Neural cell (in vitro differentiated cells): ENCODE measurements around the gene LHFPL2. TPM values are rescaled to one million over a fixed set of nuclear protein-coding genes. Genes with fewer than 3 reads are reported as not detected.

ENCODE experiments used
- H2AFZ ChIP-seq: fragments of 200-600, 300-800 bp; sonication (generic), shearing (Covaris generic); 2 replicates; pipeline ENCODE4 v1.6.0; 2014; ENCODE audit warnings: low read depth, mild to moderate bottlenecking, antibody characterized with exemption, low read length, moderate library complexity
- H3F3A ChIP-seq: fragments of 200-600 bp; shearing (Covaris generic); 2 replicates; pipeline ENCODE4 v1.6.1; 2016; ENCODE audit warnings: mild to moderate bottlenecking, moderate library complexity, mixed read lengths, antibody characterized with exemption, low read length; ENCODE audit not compliant: insufficient read depth, poor library complexity, severe bottlenecking
- H3K27ac ChIP-seq: fragments of 200-600, 300-800 bp; sonication (generic), shearing (Covaris generic); 2 replicates; pipeline ENCODE4 v1.5.1; 2014; ENCODE audit warnings: mild to moderate bottlenecking, low read length, moderate library complexity
- H3K27me3 ChIP-seq: fragments of 300-800, 200-600 bp; sonication (generic), shearing (Covaris generic); 2 replicates; pipeline ENCODE4 v1.6.0; 2014; ENCODE audit warnings: mild to moderate bottlenecking, low read depth, low read length, moderate library complexity; ENCODE audit not compliant: insufficient read depth
- H3K36me3 ChIP-seq: fragments of 300-800, 200-600 bp; sonication (generic), shearing (Covaris generic); 2 replicates; pipeline ENCODE4 v1.5.1; 2014; ENCODE audit warnings: mild to moderate bottlenecking, antibody characterized with exemption, low read length, moderate library complexity; ENCODE audit not compliant: insufficient read depth
- H3K4me2 ChIP-seq: fragments of 300-800, 200-600 bp; sonication (generic), shearing (Covaris generic); 2 replicates; pipeline ENCODE4 v1.6.0; 2014; ENCODE audit warnings: mild to moderate bottlenecking, low read length
- H3K4me3 ChIP-seq: fragments of 300-800, 200-600 bp; sonication (generic), shearing (Covaris generic); 2 replicates; pipeline ENCODE4 v1.5.1; 2014; ENCODE audit warnings: mild to moderate bottlenecking, low read length, moderate library complexity
- H3K79me2 ChIP-seq: fragments of 200-600 bp; shearing (Covaris generic); replicated peaks from 2 replicates; pipeline ENCODE4 v1.6.0; 2014; ENCODE audit warnings: mild to moderate bottlenecking, low read length, moderate library complexity; ENCODE audit not compliant: insufficient read depth
- H3K9ac ChIP-seq: fragments of 300-800, 200-600 bp; sonication (generic), shearing (Covaris generic); 2 replicates; pipeline ENCODE4 v1.6.1; 2016; ENCODE audit warnings: mild to moderate bottlenecking, low read length, mixed read lengths
- H3K9me2 ChIP-seq: fragments of 200-600 bp; shearing (Covaris generic); 2 replicates; pipeline ENCODE4 v1.6.1; 2016; ENCODE audit warnings: mild to moderate bottlenecking, low read length, mixed read lengths; ENCODE audit not compliant: insufficient read depth
- H3K9me3 ChIP-seq: fragments of 200-600, 300-800 bp; sonication (generic), shearing (Covaris generic); 2 replicates; pipeline ENCODE4 v1.6.1; 2016; ENCODE audit warnings: mild to moderate bottlenecking, mixed run types, low read length, moderate library complexity, mixed read lengths
- H4K20me1 ChIP-seq: fragments of 200-600 bp; shearing (Covaris generic); 2 replicates; pipeline ENCODE4 v1.6.1; 2016; ENCODE audit warnings: mild to moderate bottlenecking, mixed run types; ENCODE audit not compliant: insufficient read depth
- EP300 ChIP-seq: fragments of 450-650 bp; conservative IDR thresholded peaks from 2 replicates; pipeline ENCODE4 v1.6.1; 2014; ENCODE audit warnings: antibody characterized with exemption, mild to moderate bottlenecking, moderate library complexity; ENCODE audit not compliant: poor library complexity, severe bottlenecking
- EZH2 ChIP-seq: fragments of 200-600, 300-800 bp; shearing (Covaris generic), sonication (generic); IDR thresholded peaks from 2 replicates; pipeline ENCODE4 v1.6.1; 2014; ENCODE audit warnings: antibody characterized with exemption, low read length, borderline replicate concordance, mild to moderate bottlenecking; ENCODE audit not compliant: insufficient read depth, poor library complexity, severe bottlenecking
- MXI1 ChIP-seq: fragments of 450-650 bp; conservative IDR thresholded peaks from 2 replicates; pipeline ENCODE4 v1.6.1; 2014; ENCODE audit warnings: antibody characterized with exemption, mild to moderate bottlenecking; ENCODE audit not compliant: poor library complexity, severe bottlenecking
- POLR2AphosphoS5 ChIP-seq: IDR thresholded peaks from 2 replicates; pipeline ENCODE4 v1.6.1; 2012
- RAD21 ChIP-seq: fragments of 450-650 bp; conservative IDR thresholded peaks from 2 replicates; pipeline ENCODE4 v1.6.1; 2014; ENCODE audit warnings: antibody characterized with exemption, mild to moderate bottlenecking, moderate library complexity
- SMC3 ChIP-seq: fragments of 450-650 bp; conservative IDR thresholded peaks from 2 replicates; pipeline ENCODE4 v1.6.1; 2014; ENCODE audit warnings: antibody characterized with exemption, mild to moderate bottlenecking, moderate library complexity; ENCODE audit not compliant: poor library complexity
- TAF1 ChIP-seq: IDR thresholded peaks from 2 replicates; pipeline ENCODE4 v1.6.1; 2012; ENCODE audit warnings: low read depth
- polyA plus RNA-seq: library from polyadenylated mRNA; depleted of rRNA; stranded (reverse); fragments of >200 nt; gene quantifications from 2 replicates; pipeline ENCODE4 v1.2.3, GENCODE V29; 2014
- TF ChIP-seq, protein P1 (sequence below): IDR thresholded peaks from 2 replicates; pipeline ENCODE4 v1.6.1; 2012; ENCODE audit warnings: borderline replicate concordance
- TF ChIP-seq, protein P2 (sequence below): fragments of 450-650 bp; IDR thresholded peaks from 2 replicates; pipeline ENCODE4 v1.5.1; 2014; ENCODE audit warnings: antibody characterized with exemption, mild to moderate bottlenecking, moderate library complexity; ENCODE audit not compliant: poor library complexity, severe bottlenecking

LHFPL2 gene
- polyA plus RNA-seq, 1 donor from 2014 or later, result 1.6 TPM

DNA sequence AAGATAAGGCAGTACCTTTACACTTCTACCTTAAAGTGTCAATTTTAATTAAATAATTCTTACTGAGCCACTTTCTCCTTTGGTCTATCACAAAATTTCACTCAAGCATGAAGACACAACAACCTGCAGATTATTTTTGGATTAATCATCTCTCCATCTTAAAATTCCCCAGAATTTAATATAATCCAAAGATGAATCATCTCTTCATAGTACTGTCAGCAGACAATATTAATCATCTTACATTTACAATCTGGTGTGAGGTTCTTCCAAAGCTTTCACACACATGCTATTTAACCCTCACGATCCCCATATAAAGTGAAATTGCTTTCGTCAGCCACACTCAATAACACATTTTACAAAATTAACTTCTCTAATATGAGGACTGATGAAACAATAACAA lies 43.0 kb downstream of the LHFPL2 start:
- H3K27ac ChIP-seq, result no peak overlapping the region
- H3K4me2 ChIP-seq, result no peak overlapping the region
- H3K27me3 ChIP-seq, result no peaks in the 10 kb centered on the region
- no peak overlapping the region for H3K9ac ChIP-seq
- H3K9me3 ChIP-seq, result no peaks in the 10 kb centered on the region
- H3K79me2 ChIP-seq, result no peaks in the 10 kb centered on the region
- no peaks in the 10 kb centered on the region for H4K20me1 ChIP-seq
- H3K36me3 ChIP-seq, result no peaks in the 10 kb centered on the region
- H3K9me2 ChIP-seq, result no peaks in the 10 kb centered on the region
- H3K4me3 ChIP-seq, result no peak overlapping the region
- no peaks in the 10 kb centered on the region for H3F3A ChIP-seq
- no peak overlapping the region for H2AFZ ChIP-seq
- TF ChIP-seq TAF1 (no peak), EZH2 (no peak), POLR2AphosphoS5 (no peak), RAD21 (no peak), MXI1 (no peak), EP300 (no peak), SMC3 (no peak)
- TF ChIP-seq, protein P1, sequence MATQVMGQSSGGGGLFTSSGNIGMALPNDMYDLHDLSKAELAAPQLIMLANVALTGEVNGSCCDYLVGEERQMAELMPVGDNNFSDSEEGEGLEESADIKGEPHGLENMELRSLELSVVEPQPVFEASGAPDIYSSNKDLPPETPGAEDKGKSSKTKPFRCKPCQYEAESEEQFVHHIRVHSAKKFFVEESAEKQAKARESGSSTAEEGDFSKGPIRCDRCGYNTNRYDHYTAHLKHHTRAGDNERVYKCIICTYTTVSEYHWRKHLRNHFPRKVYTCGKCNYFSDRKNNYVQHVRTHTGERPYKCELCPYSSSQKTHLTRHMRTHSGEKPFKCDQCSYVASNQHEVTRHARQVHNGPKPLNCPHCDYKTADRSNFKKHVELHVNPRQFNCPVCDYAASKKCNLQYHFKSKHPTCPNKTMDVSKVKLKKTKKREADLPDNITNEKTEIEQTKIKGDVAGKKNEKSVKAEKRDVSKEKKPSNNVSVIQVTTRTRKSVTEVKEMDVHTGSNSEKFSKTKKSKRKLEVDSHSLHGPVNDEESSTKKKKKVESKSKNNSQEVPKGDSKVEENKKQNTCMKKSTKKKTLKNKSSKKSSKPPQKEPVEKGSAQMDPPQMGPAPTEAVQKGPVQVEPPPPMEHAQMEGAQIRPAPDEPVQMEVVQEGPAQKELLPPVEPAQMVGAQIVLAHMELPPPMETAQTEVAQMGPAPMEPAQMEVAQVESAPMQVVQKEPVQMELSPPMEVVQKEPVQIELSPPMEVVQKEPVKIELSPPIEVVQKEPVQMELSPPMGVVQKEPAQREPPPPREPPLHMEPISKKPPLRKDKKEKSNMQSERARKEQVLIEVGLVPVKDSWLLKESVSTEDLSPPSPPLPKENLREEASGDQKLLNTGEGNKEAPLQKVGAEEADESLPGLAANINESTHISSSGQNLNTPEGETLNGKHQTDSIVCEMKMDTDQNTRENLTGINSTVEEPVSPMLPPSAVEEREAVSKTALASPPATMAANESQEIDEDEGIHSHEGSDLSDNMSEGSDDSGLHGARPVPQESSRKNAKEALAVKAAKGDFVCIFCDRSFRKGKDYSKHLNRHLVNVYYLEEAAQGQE, result no peak
- TF ChIP-seq, protein P2, sequence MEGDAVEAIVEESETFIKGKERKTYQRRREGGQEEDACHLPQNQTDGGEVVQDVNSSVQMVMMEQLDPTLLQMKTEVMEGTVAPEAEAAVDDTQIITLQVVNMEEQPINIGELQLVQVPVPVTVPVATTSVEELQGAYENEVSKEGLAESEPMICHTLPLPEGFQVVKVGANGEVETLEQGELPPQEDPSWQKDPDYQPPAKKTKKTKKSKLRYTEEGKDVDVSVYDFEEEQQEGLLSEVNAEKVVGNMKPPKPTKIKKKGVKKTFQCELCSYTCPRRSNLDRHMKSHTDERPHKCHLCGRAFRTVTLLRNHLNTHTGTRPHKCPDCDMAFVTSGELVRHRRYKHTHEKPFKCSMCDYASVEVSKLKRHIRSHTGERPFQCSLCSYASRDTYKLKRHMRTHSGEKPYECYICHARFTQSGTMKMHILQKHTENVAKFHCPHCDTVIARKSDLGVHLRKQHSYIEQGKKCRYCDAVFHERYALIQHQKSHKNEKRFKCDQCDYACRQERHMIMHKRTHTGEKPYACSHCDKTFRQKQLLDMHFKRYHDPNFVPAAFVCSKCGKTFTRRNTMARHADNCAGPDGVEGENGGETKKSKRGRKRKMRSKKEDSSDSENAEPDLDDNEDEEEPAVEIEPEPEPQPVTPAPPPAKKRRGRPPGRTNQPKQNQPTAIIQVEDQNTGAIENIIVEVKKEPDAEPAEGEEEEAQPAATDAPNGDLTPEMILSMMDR, result no peak

DNA sequence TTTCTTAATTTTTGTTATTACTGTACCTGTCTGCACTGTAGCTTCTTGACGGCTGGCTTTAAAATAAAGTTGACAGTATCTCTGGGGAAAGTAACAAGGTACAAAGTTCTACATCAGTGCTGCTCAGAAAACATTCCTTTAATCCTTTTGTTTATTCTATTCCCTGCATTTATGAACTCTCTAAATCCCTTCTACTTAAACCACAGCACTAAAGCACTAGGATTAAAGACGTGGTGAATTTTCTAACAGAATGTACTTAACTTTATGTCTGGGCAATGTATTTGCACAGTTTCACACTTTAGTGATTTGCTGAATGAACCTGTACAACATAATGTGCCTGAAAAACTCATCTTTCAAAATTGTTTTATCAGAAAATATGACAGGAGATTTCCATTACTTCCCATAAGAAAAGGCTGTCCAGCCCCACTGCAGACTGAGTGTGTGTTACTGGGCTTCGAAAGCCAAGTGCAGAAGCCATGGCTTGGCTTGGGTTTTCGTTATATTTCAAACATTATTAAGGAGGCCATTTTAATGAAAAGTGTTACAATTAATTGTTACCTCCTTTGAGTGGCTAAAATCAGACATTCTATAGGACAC lies 43.8 kb downstream of the LHFPL2 start:
- H3K36me3 ChIP-seq, result no peaks in the 10 kb centered on the region
- H3K27me3 ChIP-seq, result no peaks in the 10 kb centered on the region
- no peak overlapping the region for H3K9ac ChIP-seq
- H3F3A ChIP-seq, result no peaks in the 10 kb centered on the region
- H3K9me2 ChIP-seq, result no peaks in the 10 kb centered on the region
- H3K27ac ChIP-seq, result no peak overlapping the region
- no peak overlapping the region for H3K4me3 ChIP-seq
- no peak overlapping the region for H2AFZ ChIP-seq
- H3K9me3 ChIP-seq, result no peaks in the 10 kb centered on the region
- no peak for TF ChIP-seq MXI1
- H3K4me2 ChIP-seq, result no peak overlapping the region
- H3K79me2 ChIP-seq, result no peaks in the 10 kb centered on the region
- H4K20me1 ChIP-seq, result no peaks in the 10 kb centered on the region

DNA sequence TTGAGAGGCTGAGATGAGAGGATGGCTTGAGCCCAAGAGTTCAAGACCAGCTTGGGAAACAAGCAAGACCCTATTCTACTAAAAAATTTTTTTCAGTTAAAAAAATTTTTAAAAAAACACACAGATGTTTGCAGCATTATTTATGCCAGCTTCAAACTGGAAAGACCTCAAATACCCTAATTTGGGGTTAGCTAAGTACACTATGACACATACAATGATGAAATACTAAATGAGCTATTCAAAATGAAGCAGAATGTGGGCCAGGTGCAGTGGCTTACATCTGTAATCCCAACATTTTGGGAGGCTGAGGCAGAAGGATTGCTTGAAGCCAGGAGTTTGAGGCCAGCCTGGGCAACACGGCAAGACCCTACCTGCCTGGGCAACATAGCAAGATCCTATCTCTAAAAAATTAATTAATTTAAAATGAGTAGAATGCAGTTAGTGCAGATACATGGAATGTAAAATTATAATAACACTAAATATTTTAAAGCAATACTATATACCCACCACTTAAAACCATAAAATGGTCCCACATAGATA lies 44.9 kb downstream of the LHFPL2 start:
- Histone ChIP-seq H3K79me2 (no peaks in the 10 kb centered on the region), H3F3A (no peaks in the 10 kb centered on the region), H3K4me3 (no peak overlapping the region), H3K36me3 (no peaks in the 10 kb centered on the region), H3K4me2 (no peak overlapping the region), H3K9me3 (no peaks in the 10 kb centered on the region), H4K20me1 (no peaks in the 10 kb centered on the region), H3K9me2 (no peaks in the 10 kb centered on the region), H3K27ac (no peak overlapping the region), H2AFZ (no peak overlapping the region), H3K9ac (no peak overlapping the region), H3K27me3 (no peaks in the 10 kb centered on the region)
- TF ChIP-seq EP300 (no peak), SMC3 (no peak), TAF1 (no peak), MXI1 (no peak), EZH2 (no peak), RAD21 (no peak)
